Prostate gland (tissue), 2 donors: Measurements from ENCODE around the gene FGF10.

Experiments used
- CTCF ChIP-seq, 4 experiments: fragments of 200-600 bp in 2 of 4; fragments of 450-650 bp in 2 of 4; sonication (generic) in 2 of 4; IDR thresholded peaks; 1 replicate in 3 of 4; 2 replicates in 1 of 4; pipeline ENCODE4 v1.5.1; 2016 to 2019; ENCODE audit warnings: antibody characterized with exemption in 4 of 4, mild to moderate bottlenecking in 2 of 4, moderate library complexity in 2 of 4
- POLR2A ChIP-seq: fragments of 450-650 bp; IDR thresholded peaks from one replicate; pipeline ENCODE4 v1.6.1; 2016; ENCODE audit warnings: antibody characterized with exemption, mild to moderate bottlenecking

GRCh38 chr5:44385291-44385900, 3.8 kb downstream of the FGF10 start:
- TF ChIP-seq POLR2A (no peak), CTCF (IDR thresholded peaks at IDR 0.05) (no peak)
